ENCODE results near the gene DDC. TPM values are rescaled to one million over a fixed set of nuclear protein-coding genes. Genes with fewer than 3 reads are reported as not detected.

Gene DDC
- total RNA-seq, 2 donors from 2014 or later = 6.6 to 17.1 TPM

- Histone ChIP-seq H3K27me3 (no peaks in the 10 kb centered on the region), H3K36me3 (replicated peaks in 1 of 2; ENCODE audit: insufficient read depth in 1 of 2, low read depth in 2 of 2) (no peaks in the 10 kb centered on the region), H3K4me1 (peaks cover 5% of the 10 kb centered on the region), H3K27ac (no peak overlapping the region), H3K9me3 (no peaks in the 10 kb centered on the region), H3K4me3 (no peak overlapping the region)
- DNase-seq (no peak), ATAC-seq (no peak)
- intact Hi-C loops (cut with DNase I) = no loop called here
- TF ChIP-seq, protein P1, sequence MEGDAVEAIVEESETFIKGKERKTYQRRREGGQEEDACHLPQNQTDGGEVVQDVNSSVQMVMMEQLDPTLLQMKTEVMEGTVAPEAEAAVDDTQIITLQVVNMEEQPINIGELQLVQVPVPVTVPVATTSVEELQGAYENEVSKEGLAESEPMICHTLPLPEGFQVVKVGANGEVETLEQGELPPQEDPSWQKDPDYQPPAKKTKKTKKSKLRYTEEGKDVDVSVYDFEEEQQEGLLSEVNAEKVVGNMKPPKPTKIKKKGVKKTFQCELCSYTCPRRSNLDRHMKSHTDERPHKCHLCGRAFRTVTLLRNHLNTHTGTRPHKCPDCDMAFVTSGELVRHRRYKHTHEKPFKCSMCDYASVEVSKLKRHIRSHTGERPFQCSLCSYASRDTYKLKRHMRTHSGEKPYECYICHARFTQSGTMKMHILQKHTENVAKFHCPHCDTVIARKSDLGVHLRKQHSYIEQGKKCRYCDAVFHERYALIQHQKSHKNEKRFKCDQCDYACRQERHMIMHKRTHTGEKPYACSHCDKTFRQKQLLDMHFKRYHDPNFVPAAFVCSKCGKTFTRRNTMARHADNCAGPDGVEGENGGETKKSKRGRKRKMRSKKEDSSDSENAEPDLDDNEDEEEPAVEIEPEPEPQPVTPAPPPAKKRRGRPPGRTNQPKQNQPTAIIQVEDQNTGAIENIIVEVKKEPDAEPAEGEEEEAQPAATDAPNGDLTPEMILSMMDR (IDR thresholded peaks at IDR 0.05) = no peak
- no peak for TF ChIP-seq POLR2A (IDR thresholded peaks at IDR 0.05)
- WGBS, 2 donors = 75 to 86% methylated on average over 6 of the region's 6 CpGs
These were observed 68.6 kb downstream of the DDC start for GRCh38 chr7:50496569-50496968.

- TF ChIP-seq, protein P1 (IDR thresholded peaks at IDR 0.05) = no peak
- no peak for TF ChIP-seq POLR2A (IDR thresholded peaks at IDR 0.05)
- Histone ChIP-seq H3K27me3 (no peaks in the 10 kb centered on the region), H3K9me3 (no peaks in the 10 kb centered on the region), H3K27ac (no peak overlapping the region), H3K36me3 (replicated peaks in 1 of 2; ENCODE audit: insufficient read depth in 1 of 2, low read depth in 2 of 2) (no peaks in the 10 kb centered on the region), H3K4me3 (no peak overlapping the region), H3K4me1 (peaks cover 5% of the 10 kb centered on the region)
- intact Hi-C loops (cut with DNase I) = no loop called here
- ATAC-seq = no peak
- DNase-seq = no peak
- WGBS, 2 donors = 76 to 81% methylated on average over 3 of the region's 3 CpGs
These were observed 69.5 kb downstream of the DDC start for GRCh38 chr7:50495746-50496145.

DNA sequence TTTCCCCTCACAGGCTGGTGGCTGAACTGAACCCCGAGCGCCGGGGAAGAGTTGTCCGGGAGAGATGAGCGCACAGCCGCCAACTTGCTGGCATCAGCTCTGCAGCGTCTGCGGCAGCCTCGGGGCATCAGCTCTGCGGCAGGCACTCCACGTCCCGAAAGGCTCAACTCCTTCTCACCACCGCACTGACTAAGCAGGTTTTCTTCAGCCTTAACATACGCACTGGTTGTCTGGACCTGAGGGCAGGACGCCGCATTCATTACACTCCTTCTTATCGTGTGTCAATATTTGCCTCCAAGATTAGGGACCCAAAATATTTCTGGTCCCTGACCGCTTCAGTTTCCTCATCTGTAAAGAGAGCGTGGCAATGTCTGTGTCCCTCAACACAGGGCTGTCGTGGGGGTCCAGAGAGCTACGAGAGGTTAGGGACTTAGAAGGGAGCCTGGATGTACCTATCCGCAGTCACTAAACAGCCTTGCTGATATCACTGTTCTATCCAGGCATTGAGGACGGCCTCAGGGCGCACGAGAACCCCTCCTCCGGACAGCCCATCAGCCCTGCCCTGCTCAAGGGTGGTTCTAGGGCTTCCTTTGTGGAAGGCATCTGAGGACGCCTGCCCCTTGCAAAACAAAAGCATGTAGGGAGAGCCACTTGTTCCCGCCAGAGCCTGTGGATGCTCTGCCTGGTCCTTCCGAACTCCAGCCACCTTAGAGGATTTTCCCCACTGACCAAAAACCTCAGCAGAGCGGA, 72.3 kb downstream of the DDC start:
- H3K4me1 ChIP-seq = peaks cover 5% of the 10 kb centered on the region
- DNase-seq (no peak), ATAC-seq (no peak)
- H3K27me3 ChIP-seq = no peaks in the 10 kb centered on the region
- intact Hi-C loops (cut with DNase I) = no loop called here
- TF ChIP-seq POLR2A (IDR thresholded peaks at IDR 0.05) = no peak
- TF ChIP-seq, protein P1 (IDR thresholded peaks at IDR 0.05) = no peak
- H3K4me3 ChIP-seq = no peak overlapping the region
- WGBS, 2 donors = 89 to 91% methylated on average over 30 of the region's 30 CpGs
- no peak overlapping the region for H3K27ac ChIP-seq
- H3K9me3 ChIP-seq = no peaks in the 10 kb centered on the region
- H3K36me3 ChIP-seq (replicated peaks in 1 of 2; ENCODE audit: insufficient read depth in 1 of 2, low read depth in 2 of 2) = no peaks in the 10 kb centered on the region

DNA sequence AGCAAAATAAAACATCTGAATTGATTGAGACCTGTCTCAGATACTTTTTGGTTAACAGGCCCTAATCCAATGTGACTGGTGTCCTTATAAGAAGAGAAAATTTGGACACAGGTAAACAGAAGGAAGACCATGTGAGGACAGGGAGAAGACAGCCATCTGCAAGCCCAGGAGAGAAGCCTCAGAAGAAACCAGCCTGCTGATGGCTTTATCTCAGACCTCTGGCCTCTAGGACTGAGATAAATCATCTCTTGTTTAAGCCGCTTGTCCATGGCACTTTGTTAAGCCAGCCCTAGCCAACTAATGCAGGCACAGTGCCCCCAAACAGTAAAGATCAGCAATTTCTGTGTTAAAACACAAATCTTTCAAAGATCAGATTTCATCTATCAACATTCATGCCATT, 73.3 kb downstream of the DDC start:
- H3K4me3 ChIP-seq = no peak overlapping the region
- H3K4me1 ChIP-seq = peaks cover 3% of the 10 kb centered on the region
- H3K36me3 ChIP-seq (replicated peaks in 1 of 2; ENCODE audit: insufficient read depth in 1 of 2, low read depth in 2 of 2) = no peaks in the 10 kb centered on the region
- TF ChIP-seq POLR2A (IDR thresholded peaks at IDR 0.05) = no peak
- TF ChIP-seq, protein P1 (IDR thresholded peaks at IDR 0.05) = no peak
- H3K27me3 ChIP-seq = no peaks in the 10 kb centered on the region
- ATAC-seq (no peak), DNase-seq (no peak)
- 95 to 100% methylated on average over 1 of the region's 1 CpG for WGBS, 2 donors
- intact Hi-C loops (cut with DNase I) = no loop called here
- no peak overlapping the region for H3K27ac ChIP-seq
- no peaks in the 10 kb centered on the region for H3K9me3 ChIP-seq

- TF ChIP-seq, protein P1 (IDR thresholded peaks at IDR 0.05) = no peak
- no peak for TF ChIP-seq POLR2A (IDR thresholded peaks at IDR 0.05)
- no peak overlapping the region for H3K4me3 ChIP-seq
- no peak for DNase-seq
- no peaks in the 10 kb centered on the region for H3K27me3 ChIP-seq
- H3K36me3 ChIP-seq (replicated peaks in 1 of 2; ENCODE audit: insufficient read depth in 1 of 2, low read depth in 2 of 2) = no peaks in the 10 kb centered on the region
- no peak overlapping the region for H3K27ac ChIP-seq
- intact Hi-C loops (cut with DNase I) = no loop called here
- ATAC-seq = no peak
- WGBS, 2 donors = 69 to 85% methylated on average over 5 of the region's 5 CpGs
- no peaks in the 10 kb centered on the region for H3K4me1 ChIP-seq
- H3K9me3 ChIP-seq = no peaks in the 10 kb centered on the region
These were observed 74.0 kb downstream of the DDC start for GRCh38 chr7:50491209-50491608.
